Effector CD4-positive, alpha-beta T cell (primary cell): ENCODE data around the gene LMAN2L.
"Not testable (repeated sequence)": the region's sequence is repeated elsewhere in the genome, so short reads cannot be mapped to it uniquely, and the experiment has no call there.

ENCODE experiments used
- DNase-seq: peaks from one replicate; pipeline ENCODE4 v3.0.0-alpha.2; 2020

LMAN2L gene

GRCh38 chr2:96685577-96686459 lies 54.0 kb downstream of the LMAN2L start:
- DNase-seq, result no peak

- no peak for DNase-seq
These were observed 54.8 kb downstream of the LMAN2L start for GRCh38 chr2:96684883-96685576.

GRCh38 chr2:96683972-96684820 lies 55.7 kb downstream of the LMAN2L start:
- DNase-seq, result no peak

- no peak for DNase-seq
These were observed 56.6 kb downstream of the LMAN2L start for GRCh38 chr2:96683307-96683706.

GRCh38 chr2:96681540-96681939 lies 58.3 kb downstream of the LMAN2L start:
- DNase-seq, result no peak

GRCh38 chr2:96680561-96681141 lies 59.2 kb downstream of the LMAN2L start:
- DNase-seq, result no peak

- no peak for DNase-seq
These were observed 60.0 kb downstream of the LMAN2L start for GRCh38 chr2:96679848-96680247.

- no peak for DNase-seq
These were observed 70.2 kb downstream of the LMAN2L start for GRCh38 chr2:96669539-96670215.

GRCh38 chr2:96668771-96669170 lies 71.1 kb downstream of the LMAN2L start:
- no peak for DNase-seq

- DNase-seq, result not testable (repeated sequence)
These were observed 74.1 kb downstream of the LMAN2L start for GRCh38 chr2:96665717-96666116.

- DNase-seq, result no peak
These were observed 74.7 kb downstream of the LMAN2L start for GRCh38 chr2:96665083-96665569.

GRCh38 chr2:96664366-96664925 lies 75.4 kb downstream of the LMAN2L start:
- DNase-seq, result no peak

- DNase-seq, result no peak
These were observed 76.0 kb downstream of the LMAN2L start for GRCh38 chr2:96663829-96664228.

- no peak for DNase-seq
These were observed 76.7 kb downstream of the LMAN2L start for GRCh38 chr2:96663177-96663576.

- no peak for DNase-seq
These were observed 77.5 kb downstream of the LMAN2L start for GRCh38 chr2:96662360-96662759.

- DNase-seq, result no peak
These were observed 78.5 kb downstream of the LMAN2L start for GRCh38 chr2:96661324-96661723.

- no peak for DNase-seq
These were observed 83.3 kb downstream of the LMAN2L start for GRCh38 chr2:96656540-96656939.
